Loucy (cell line): ENCODE results near the gene ASTL.

Experiments
- H2AFZ ChIP-seq: fragments of 200-600 bp; sonication (generic); 2 replicates; pipeline ENCODE4 v1.6.0; 2016; ENCODE audit warnings: antibody characterized with exemption, mild to moderate bottlenecking, low read length, moderate library complexity
- H3F3A ChIP-seq: fragments of 200-600 bp; 2 replicates; pipeline ENCODE4 v1.6.0; 2016; ENCODE audit warnings: antibody characterized with exemption, low read depth, mild to moderate bottlenecking
- H3K27me3 ChIP-seq: fragments of 200-600 bp; sonication (generic); 2 replicates; pipeline ENCODE4 v1.6.1; 2014; ENCODE audit warnings: low read length, mild to moderate bottlenecking; ENCODE audit not compliant: insufficient read depth, poor library complexity, severe bottlenecking
- H3K36me3 ChIP-seq: fragments of 200-600 bp; sonication (generic); 2 replicates; pipeline ENCODE4 v1.6.1; 2016; ENCODE audit warnings: low read length; ENCODE audit not compliant: insufficient read depth
- H3K4me1 ChIP-seq: fragments of 200-600 bp; sonication (generic); 2 replicates; pipeline ENCODE4 v1.5.1; 2014; ENCODE audit warnings: low read length, mild to moderate bottlenecking; ENCODE audit not compliant: insufficient read depth, poor library complexity, severe bottlenecking
- H3K4me2 ChIP-seq: fragments of 200-600 bp; sonication (generic); 2 replicates; pipeline ENCODE4 v1.6.0; 2014; ENCODE audit warnings: antibody characterized with exemption, low read length, low read depth, mild to moderate bottlenecking; ENCODE audit not compliant: poor library complexity, severe bottlenecking
- H3K4me3 ChIP-seq: fragments of 200-600 bp; sonication (generic); 2 replicates; pipeline ENCODE4 v1.5.1; 2014; ENCODE audit warnings: low read length, mild to moderate bottlenecking, mixed read lengths; ENCODE audit not compliant: poor library complexity, severe bottlenecking
- H3K79me2 ChIP-seq: fragments of 200-600 bp; sonication (generic); 2 replicates; pipeline ENCODE4 v1.6.1; 2014; ENCODE audit warnings: low read length; ENCODE audit not compliant: insufficient read depth
- H3K9ac ChIP-seq: fragments of 200-600 bp; sonication (generic); 2 replicates; pipeline ENCODE4 v1.6.0; 2014; ENCODE audit warnings: mild to moderate bottlenecking, low read depth, low read length, moderate library complexity; ENCODE audit not compliant: poor library complexity, severe bottlenecking
- H3K9me2 ChIP-seq: fragments of 200-600 bp; sonication (generic); replicated peaks from 2 replicates; pipeline ENCODE4 v1.6.1; 2016; ENCODE audit warnings: low read depth, low read length, mixed read lengths
- H3K9me3 ChIP-seq: fragments of 200-600 bp; sonication (generic); 2 replicates; pipeline ENCODE4 v1.6.1; 2014; ENCODE audit warnings: mild to moderate bottlenecking, antibody characterized with exemption, low read length, low read depth; ENCODE audit not compliant: insufficient read depth
- H4K20me1 ChIP-seq: fragments of 200-600 bp; sonication (generic); 2 replicates; pipeline ENCODE4 v1.6.0; 2014; ENCODE audit warnings: antibody characterized with exemption, low read length, mild to moderate bottlenecking; ENCODE audit not compliant: insufficient read depth, poor library complexity, severe bottlenecking
- CTCF ChIP-seq: fragments of 200-600 bp; sonication (generic); conservative IDR thresholded peaks from 2 replicates; pipeline ENCODE4 v1.5.1; 2014; ENCODE audit warnings: mild to moderate bottlenecking, antibody characterized with exemption, low read length
- EZH2phosphoT487 ChIP-seq: fragments of 200-600 bp; IDR thresholded peaks from 2 replicates; pipeline ENCODE4 v1.6.1; 2018; ENCODE audit warnings: antibody characterized with exemption, mild to moderate bottlenecking, moderate library complexity, borderline replicate concordance

ASTL gene

GRCh38 chr2:96129528-96130120 lies 8.7 kb downstream of the ASTL start:
- TF ChIP-seq EZH2phosphoT487 (no peak), CTCF (no peak)
- H3K79me2 ChIP-seq = no peaks in the 10 kb centered on the region
- no peak overlapping the region for H3K4me3 ChIP-seq
- no peak overlapping the region for H2AFZ ChIP-seq
- H3F3A ChIP-seq = no peaks in the 10 kb centered on the region
- no peaks in the 10 kb centered on the region for H4K20me1 ChIP-seq
- no peak overlapping the region for H3K4me2 ChIP-seq
- H3K27me3 ChIP-seq = no peaks in the 10 kb centered on the region
- H3K36me3 ChIP-seq = no peaks in the 10 kb centered on the region
- H3K9me3 ChIP-seq = no peaks in the 10 kb centered on the region
- H3K4me1 ChIP-seq = no peaks in the 10 kb centered on the region
- H3K9ac ChIP-seq = no peak overlapping the region
- no peaks in the 10 kb centered on the region for H3K9me2 ChIP-seq

GRCh38 chr2:96128456-96128855 lies 9.8 kb downstream of the ASTL start:
- no peak overlapping the region for H2AFZ ChIP-seq
- H3F3A ChIP-seq = no peaks in the 10 kb centered on the region
- no peaks in the 10 kb centered on the region for H3K4me1 ChIP-seq
- no peaks in the 10 kb centered on the region for H3K36me3 ChIP-seq
- H3K9ac ChIP-seq = no peak overlapping the region
- no peak overlapping the region for H3K4me2 ChIP-seq
- H3K27me3 ChIP-seq = no peaks in the 10 kb centered on the region
- H3K4me3 ChIP-seq = no peak overlapping the region
- H3K79me2 ChIP-seq = no peaks in the 10 kb centered on the region
- no peak for TF ChIP-seq CTCF
- no peak for TF ChIP-seq EZH2phosphoT487
- H3K9me2 ChIP-seq = no peaks in the 10 kb centered on the region
- no peaks in the 10 kb centered on the region for H3K9me3 ChIP-seq
- H4K20me1 ChIP-seq = no peaks in the 10 kb centered on the region

GRCh38 chr2:96124406-96125265 lies 13.7 kb downstream of the ASTL start:
- no peaks in the 10 kb centered on the region for H3K27me3 ChIP-seq
- no peaks in the 10 kb centered on the region for H3K36me3 ChIP-seq
- no peaks in the 10 kb centered on the region for H4K20me1 ChIP-seq
- no peak overlapping the region for H3K9ac ChIP-seq
- H3K9me3 ChIP-seq = no peaks in the 10 kb centered on the region
- no peaks in the 10 kb centered on the region for H3K9me2 ChIP-seq
- H3K4me2 ChIP-seq = no peak overlapping the region
- H2AFZ ChIP-seq = no peak overlapping the region
- no peaks in the 10 kb centered on the region for H3F3A ChIP-seq
- H3K4me3 ChIP-seq = no peak overlapping the region
- no peaks in the 10 kb centered on the region for H3K79me2 ChIP-seq
- no peaks in the 10 kb centered on the region for H3K4me1 ChIP-seq
- no peak for TF ChIP-seq CTCF
- TF ChIP-seq EZH2phosphoT487 = no peak
